K562 (cell line): ENCODE data around the gene DGKA. TPM values are rescaled to one million over a fixed set of nuclear protein-coding genes. Genes with fewer than 3 reads are reported as not detected.

Experiments
- ARID3A ChIP-seq: IDR thresholded peaks from 2 replicates; pipeline ENCODE4 v1.6.1; 2012; ENCODE audit warnings: low read depth, low read length, improper control_type of control experiment, borderline replicate concordance
- ATF3 ChIP-seq, 2 experiments: fragments of 450-650 bp in 1 of 2; sonication (generic) in 1 of 2; formaldehyde crosslinking in 1 of 2; IDR thresholded peaks in 1 of 2; conservative IDR thresholded peaks in 1 of 2; 2 replicates each; pipeline versions ENCODE4 v1.6.1 to v1.8.1; 2016 to 2023; ENCODE audit warnings: mild to moderate bottlenecking in 2 of 2, moderate library complexity in 2 of 2, inconsistent platforms in 1 of 2, missing genetic modification reagents in 1 of 2
- BACH1 ChIP-seq: fragments of 200-800 bp; sonication (Bioruptor generic); IDR thresholded peaks from 2 replicates; pipeline ENCODE4 v1.6.1; 2016; ENCODE audit warnings: missing genetic modification characterization, missing compliant biosample characterization
- CEBPB ChIP-seq: fragments of 450-650 bp; IDR thresholded peaks from 2 replicates; pipeline ENCODE4 v1.6.1; 2016; ENCODE audit warnings: missing genetic modification characterization, missing compliant biosample characterization
- ERF ChIP-seq: fragments of 450-650 bp; formaldehyde crosslinking; IDR thresholded peaks from 2 replicates; pipeline ENCODE4 v1.4.0; 2020; ENCODE audit warnings: mild to moderate bottlenecking, mixed read lengths
- HCFC1 ChIP-seq: IDR thresholded peaks from 2 replicates; pipeline ENCODE4 v1.6.1; 2012; ENCODE audit warnings: low read depth, low read length, improper control_type of control experiment
- ID3 ChIP-seq, 2 experiments: fragments of 250-450 bp in 1 of 2; fragments of 450-650 bp in 1 of 2; sonication (Bioruptor Pico) in 1 of 2; IDR thresholded peaks; 2 replicates each; pipeline versions ENCODE4 v1.6.1 to v1.8.0; 2016 to 2021; ENCODE audit warnings: mild to moderate bottlenecking in 2 of 2, moderate library complexity in 2 of 2, missing compliant biosample characterization in 1 of 2, missing genetic modification characterization in 1 of 2
- KDM2B ChIP-seq: fragments of 250-450 bp; sonication (Bioruptor Pico); IDR thresholded peaks from 2 replicates; pipeline ENCODE4 v1.8.0; 2021; ENCODE audit warnings: mild to moderate bottlenecking, moderate library complexity
- KDM4B ChIP-seq, 2 experiments: fragments of 450-650 bp in 1 of 2; sonication (generic) in 1 of 2; IDR thresholded peaks; 2 replicates each; pipeline ENCODE4 v1.6.1; 2016 to 2017; ENCODE audit warnings: borderline replicate concordance in 2 of 2, antibody characterized with exemption in 1 of 2, low read depth in 1 of 2, mild to moderate bottlenecking in 1 of 2
- MXD1 ChIP-seq: fragments of 250-450 bp; sonication (Bioruptor Pico); IDR thresholded peaks from 2 replicates; pipeline ENCODE4 v1.8.0; 2021; ENCODE audit warnings: borderline replicate concordance, mild to moderate bottlenecking, moderate library complexity; ENCODE audit not compliant: poor library complexity, severe bottlenecking
- MYC ChIP-seq, 2 experiments: fragments of 250-450 bp in 1 of 2; sonication (Bioruptor Pico) in 1 of 2; IDR thresholded peaks; 2 replicates each; pipeline versions ENCODE4 v1.5.1 to v1.6.1; 2012 to 2021; ENCODE audit warnings: low read depth in 2 of 2, borderline replicate concordance in 1 of 2, improper control_type of control experiment in 1 of 2, low read length in 1 of 2, mild to moderate bottlenecking in 1 of 2, moderate library complexity in 1 of 2
- NFE2 ChIP-seq: IDR thresholded peaks from 2 replicates; pipeline ENCODE4 v1.6.1; 2014; ENCODE audit warnings: antibody characterized with exemption, low read depth
- NFXL1 ChIP-seq: fragments of 450-650 bp; formaldehyde crosslinking; IDR thresholded peaks from 2 replicates; pipeline ENCODE4 v1.4.0; 2021; ENCODE audit warnings: mild to moderate bottlenecking
- NR4A1 ChIP-seq, 2 experiments: fragments of 250-450 bp in 1 of 2; fragments of 450-650 bp in 1 of 2; sonication (Bioruptor Pico) in 1 of 2; IDR thresholded peaks; 2 replicates each; pipeline versions ENCODE4 v1.4.0 to v1.6.1; 2016 to 2020; ENCODE audit warnings: mild to moderate bottlenecking in 2 of 2, missing compliant biosample characterization in 1 of 2, missing genetic modification characterization in 1 of 2, moderate library complexity in 1 of 2
- SAFB2 ChIP-seq: fragments of 200-400 bp; formaldehyde crosslinking; IDR thresholded peaks from 2 replicates; pipeline ENCODE4 v1.6.1; 2018; ENCODE audit warnings: borderline replicate concordance, low read length, low read depth, moderate library complexity; ENCODE audit not compliant: severe bottlenecking
- SIX5 ChIP-seq, 2 experiments: IDR thresholded peaks; 2 replicates each; pipeline ENCODE4 v1.6.1; 2011; ENCODE audit warnings: low read length in 2 of 2, borderline replicate concordance in 1 of 2, low read depth in 1 of 2, mild to moderate bottlenecking in 1 of 2, moderate library complexity in 1 of 2; ENCODE audit not compliant: insufficient read depth in 1 of 2
- SMARCC2 ChIP-seq: fragments of 450-650 bp; IDR thresholded peaks from 2 replicates; pipeline ENCODE4 v1.6.1; 2017; ENCODE audit warnings: antibody characterized with exemption, moderate library complexity, mild to moderate bottlenecking, low read depth
- TBL1XR1 ChIP-seq, 2 experiments: IDR thresholded peaks; 2 replicates each; pipeline ENCODE4 v1.6.1; 2012; ENCODE audit warnings: improper control_type of control experiment in 2 of 2, low read length in 2 of 2, mild to moderate bottlenecking in 1 of 2
- ZNF12 ChIP-seq: sonication (generic); formaldehyde crosslinking; IDR thresholded peaks from 2 replicates; pipeline ENCODE4 v1.4.0; 2020; ENCODE audit warnings: mild to moderate bottlenecking, missing genetic modification reagents
- ZNF217 ChIP-seq: sonication (generic); formaldehyde crosslinking; IDR thresholded peaks from 2 replicates; pipeline ENCODE4 v1.8.0; 2022; ENCODE audit warnings: mild to moderate bottlenecking, missing genetic modification reagents
- ZNF3 ChIP-seq: fragments of 250-450 bp; sonication (Bioruptor Pico); IDR thresholded peaks from 2 replicates; pipeline ENCODE4 v1.5.0; 2021; ENCODE audit warnings: mild to moderate bottlenecking, moderate library complexity
- ZNF589 ChIP-seq: fragments of 200-800 bp; sonication (Bioruptor generic); IDR thresholded peaks from 2 replicates; pipeline ENCODE4 v1.6.1; 2016; ENCODE audit warnings: low read depth, missing genetic modification characterization, missing compliant biosample characterization
- polyA plus RNA-seq, 8 experiments: library from polyadenylated mRNA; depleted of rRNA in 4 of 8; stranded (reverse) in 5 of 8; unstranded in 3 of 8; fragments of >200 nt; fragmentation: Nextera tagmentation in 2 of 8; fragmentation: Illumina TruSeq in 1 of 8; extraction: Ambion mirVana in 2 of 8; extraction: Trizol in 1 of 8; gene quantifications; 2 replicates each; pipeline versions ENCODE4 v1.2.1 to v1.2.3, GENCODE V29; 2011 to 2014; ENCODE audit warnings: inconsistent platforms in 1 of 8, missing spikeins in 1 of 8
- total RNA-seq, 7 experiments: library from RNA; depleted of rRNA in 6 of 7; stranded (reverse); fragments of >200 nt in 6 of 7; fragmentation: Illumina TruSeq in 2 of 7; extraction: Trizol in 2 of 7; gene quantifications; 2 replicates each; pipeline versions ENCODE4 v1.2.1 to v1.2.3, GENCODE V29; 2011 to 2021; ENCODE audit warnings: low replicate concordance in 1 of 7

The DGKA gene
- total and polyA plus RNA-seq, 9 of the 15 experiments (the other 6 are each of a cell fraction or from before 2014, with no cell fraction given), result 3.4 to 12.4 (median 6.2) TPM

GRCh38 chr12:55973599-55974307 lies 42.8 kb downstream of the DGKA start, which contains the start of gene RAB5B (continued):
- peak; percentile 99 for TF ChIP-seq ARID3A
- TF ChIP-seq TBL1XR1 (IDR thresholded peaks at IDR 0.05; ENCODE audit: low read length in 2 of 2), result peak in 1 of 2 experiments; percentile 57; a peak in 1 of 4 replicates
- peak; percentile 57; the same call in 1 of the 2 replicates for TF ChIP-seq ATF3 (IDR thresholded peaks at IDR 0.05)
- TF ChIP-seq ATF3 (CRISPR knock-in tag; conservative IDR thresholded peaks at IDR 0.05), result 0 out of 2 replicates have a peak, but pooled peaks have one; percentile 40
- TF ChIP-seq NFXL1 (CRISPR knock-in tag), result no peak
- TF ChIP-seq ZNF589, result no peak
- no peak for TF ChIP-seq ID3 (CRISPR knock-in tag; IDR thresholded peaks at IDR 0.05)
- TF ChIP-seq ID3 (tag; IDR thresholded peaks at IDR 0.05), result no peak
- no peak for TF ChIP-seq ZNF12 (CRISPR knock-in tag)
- TF ChIP-seq BACH1 (tag), result no peak
- no peak for TF ChIP-seq SMARCC2
- TF ChIP-seq MXD1 (CRISPR knock-in tag), result no peak
- no peak for TF ChIP-seq ZNF3 (CRISPR knock-in tag)
- TF ChIP-seq NR4A1 (CRISPR knock-in tag; IDR thresholded peaks at IDR 0.05), result no peak
- no peak for TF ChIP-seq NR4A1 (tag; IDR thresholded peaks at IDR 0.05)
- TF ChIP-seq KDM2B (CRISPR knock-in tag), result no peak
- no peak for TF ChIP-seq ZNF217 (CRISPR knock-in tag)
- 0 out of 2 replicates have a peak, but pooled peaks have one; percentile 32 for TF ChIP-seq NFE2
- no peak for TF ChIP-seq SAFB2
- no peak for TF ChIP-seq SIX5 (IDR thresholded peaks at IDR 0.05; ENCODE audit: borderline replicate concordance in 1 of 2, insufficient read depth in 1 of 2, low read depth in 1 of 2, low read length in 2 of 2)
- no peak for TF ChIP-seq ERF (CRISPR knock-in tag)
- no peak for TF ChIP-seq CEBPB (tag)
- TF ChIP-seq KDM4B (IDR thresholded peaks at IDR 0.05; ENCODE audit: borderline replicate concordance in 2 of 2, low read depth in 1 of 2), result peak in 1 of 2 experiments; percentile 80; a peak in 1 of 4 replicates
- peak; percentile 33; the same call in 1 of the 2 replicates for TF ChIP-seq MYC (IDR thresholded peaks at IDR 0.05; ENCODE audit: low read depth, low read length)
- TF ChIP-seq MYC (CRISPR knock-in tag; IDR thresholded peaks at IDR 0.05; ENCODE audit: borderline replicate concordance, low read depth), result no peak
- TF ChIP-seq HCFC1, result peak; percentile 45
